ENCODE measurements around the gene OR51A7.
"Not testable (repeated sequence)": the region's sequence is repeated elsewhere in the genome, so short reads cannot be mapped to it uniquely, and the experiment has no call there.

OR51A7 gene

DNA sequence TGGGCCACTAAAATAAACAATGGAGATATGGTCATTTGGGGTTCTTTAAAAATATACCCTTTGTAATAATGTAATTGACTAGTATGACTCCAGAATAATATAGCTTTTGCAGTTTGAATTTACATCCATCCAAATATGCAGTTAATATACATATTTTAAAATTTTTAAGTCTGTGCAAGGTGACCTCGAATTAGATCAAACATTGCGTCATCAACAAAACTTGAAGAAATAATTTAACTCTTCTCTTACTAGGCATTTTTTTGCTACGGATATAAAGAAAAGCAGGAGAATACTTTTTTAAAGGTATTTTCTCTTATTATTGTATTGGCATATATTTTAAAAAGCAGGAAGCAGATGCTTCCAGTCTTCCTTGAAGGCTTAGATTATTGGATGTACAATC lies 33.2 kb downstream of the OR51A7 start:
- H4K91ac ChIP-seq (ENCODE audit: low read depth, low read length, poor library complexity), result no peak overlapping the region
- no peak overlapping the region for H3K4ac ChIP-seq (ENCODE audit: low read length)
- no peaks in the 10 kb centered on the region for H3K79me1 ChIP-seq (ENCODE audit: low read depth, low read length)
- no peak overlapping the region for H3K4me2 ChIP-seq (ENCODE audit: insufficient read depth, low read length, poor library complexity, severe bottlenecking)
- no peak overlapping the region for H2AK5ac ChIP-seq (ENCODE audit: low read depth, low read length)
- no peak overlapping the region for H2BK120ac ChIP-seq (ENCODE audit: low read depth, low read length)
- H3K27me3 ChIP-seq (ENCODE audit: control insufficient read depth in 3 of 3, insufficient read depth in 3 of 3, low read depth in 1 of 3, low read length in 3 of 3), result no peaks in the 10 kb centered on the region
- H3K9ac ChIP-seq (ENCODE audit: low read depth, low read length, poor library complexity), result no peak overlapping the region
- H3K14ac ChIP-seq (ENCODE audit: low read length), result no peak overlapping the region
- no peak overlapping the region for H2AFZ ChIP-seq (ENCODE audit: low read length)
- H3K18ac ChIP-seq (ENCODE audit: low read length), result no peak overlapping the region
- no peak overlapping the region for H4K8ac ChIP-seq (ENCODE audit: low read depth, low read length)
- no peak overlapping the region for H3K23ac ChIP-seq (ENCODE audit: low read depth, low read length, poor library complexity)
- no peak for DNase-seq (ENCODE audit: low spot score)
- no peaks in the 10 kb centered on the region for H3K4me1 ChIP-seq (ENCODE audit: control insufficient read depth in 2 of 2, insufficient read depth in 1 of 2, low read depth in 1 of 2, low read length in 2 of 2)
- no CpG with 5 or more reads among the region's 3 CpGs for WGBS, 2 donors (ENCODE audit: extremely low coverage in 2 of 2, insufficient read length in 2 of 2, insufficient replicate concordance in 1 of 2)
- H2BK15ac ChIP-seq (ENCODE audit: low read length), result no peak overlapping the region
- no peak overlapping the region for H2BK5ac ChIP-seq (ENCODE audit: low read length)
- no peak overlapping the region for H3K4me3 ChIP-seq (ENCODE audit: low read length in 2 of 2)
- no peaks in the 10 kb centered on the region for H3K36me3 ChIP-seq (replicated peaks in 1 of 2; ENCODE audit: control insufficient read depth in 2 of 2, insufficient read depth in 2 of 2, low read length in 2 of 2)
- no peaks in the 10 kb centered on the region for H3K9me3 ChIP-seq (replicated peaks in 1 of 2; ENCODE audit: control insufficient read depth in 2 of 2, insufficient read depth in 1 of 2, low read depth in 1 of 2, low read length in 2 of 2)
- H2BK12ac ChIP-seq (ENCODE audit: low read length), result no peak overlapping the region
- H3K27ac ChIP-seq (replicated peaks; ENCODE audit: low read length), result no peak overlapping the region

DNA sequence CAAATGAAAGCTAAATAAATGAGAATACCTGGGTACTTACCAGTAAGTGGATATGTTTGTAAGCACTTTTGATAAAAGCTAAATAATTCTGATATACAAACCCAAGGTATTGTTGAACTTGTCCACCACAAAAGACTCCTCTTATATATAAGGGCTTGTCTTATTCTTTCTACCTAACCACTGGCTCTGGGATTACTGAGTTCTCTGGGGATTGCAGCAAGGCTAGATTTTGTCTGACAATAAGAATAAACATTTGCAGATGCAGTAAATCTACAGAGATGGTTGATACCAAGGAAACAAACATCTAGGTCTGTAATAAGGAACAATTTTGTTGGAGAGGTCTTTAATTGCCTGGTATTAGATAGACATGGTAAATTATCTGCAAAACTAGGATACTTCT lies 43.9 kb downstream of the OR51A7 start, which contains the start of gene OR51A4:
Gene OR51A4, minus strand, starts transcription at position 101 of the 400 bp plus-strand sequence. CDS start 505 bp downstream, outside the sequence.
- DNase-seq (ENCODE audit: low spot score), result no peak
- H4K8ac ChIP-seq (ENCODE audit: low read depth, low read length), result no peak within 1 kb of the TSS
- H3K4ac ChIP-seq (ENCODE audit: low read length), result no peak within 1 kb of the TSS

DNA sequence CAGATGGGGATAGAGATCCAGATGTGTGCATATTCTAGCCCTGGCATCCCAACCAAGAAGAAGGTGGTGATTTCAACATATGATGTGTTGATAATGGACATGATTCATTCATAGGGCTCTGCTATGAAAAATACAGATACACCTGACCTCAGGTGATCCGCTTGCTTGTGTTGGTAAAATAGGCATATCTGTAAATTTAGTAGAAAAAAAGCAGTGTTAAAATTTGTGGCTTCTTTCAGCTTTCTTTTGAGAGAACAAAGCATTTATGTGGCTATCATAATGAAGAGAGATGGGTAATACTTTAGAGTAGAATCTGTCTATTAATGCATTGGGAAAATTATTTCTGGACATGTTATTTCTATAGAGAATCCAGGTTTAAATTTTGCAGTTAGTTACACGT lies 52.0 kb downstream of the OR51A7 start, which contains the start of gene OR51A2:
Gene OR51A2, minus strand, starts transcription at position 101 of the 400 bp plus-strand sequence. Its CDS starts 0 bp downstream, at position 101.
- H3K79me1 ChIP-seq (ENCODE audit: low read depth, low read length); H3K4me3 ChIP-seq (ENCODE audit: low read length in 2 of 2); H3K4ac ChIP-seq (ENCODE audit: low read length); H3K4me2 ChIP-seq (ENCODE audit: insufficient read depth, low read length, poor library complexity, severe bottlenecking); DNase-seq (ENCODE audit: low spot score); H3K36me3 ChIP-seq (replicated peaks in 1 of 2; ENCODE audit: control insufficient read depth in 2 of 2, insufficient read depth in 2 of 2, low read length in 2 of 2); H4K91ac ChIP-seq (ENCODE audit: low read depth, low read length, poor library complexity); H3K9ac ChIP-seq (ENCODE audit: low read depth, low read length, poor library complexity); H3K14ac ChIP-seq (ENCODE audit: low read length); H4K8ac ChIP-seq (ENCODE audit: low read depth, low read length); H2BK15ac ChIP-seq (ENCODE audit: low read length); H2BK120ac ChIP-seq (ENCODE audit: low read depth, low read length); H3K27me3 ChIP-seq (ENCODE audit: control insufficient read depth in 3 of 3, insufficient read depth in 3 of 3, low read depth in 1 of 3, low read length in 3 of 3); H3K9me3 ChIP-seq (replicated peaks in 1 of 2; ENCODE audit: control insufficient read depth in 2 of 2, insufficient read depth in 1 of 2, low read depth in 1 of 2, low read length in 2 of 2); H3K27ac ChIP-seq (replicated peaks; ENCODE audit: low read length); H3K4me1 ChIP-seq (ENCODE audit: control insufficient read depth in 2 of 2, insufficient read depth in 1 of 2, low read depth in 1 of 2, low read length in 2 of 2); H3K18ac ChIP-seq (ENCODE audit: low read length); H2AFZ ChIP-seq (ENCODE audit: low read length); H2AK5ac ChIP-seq (ENCODE audit: low read depth, low read length); H3K23ac ChIP-seq (ENCODE audit: low read depth, low read length, poor library complexity); H2BK12ac ChIP-seq (ENCODE audit: low read length); H2BK5ac ChIP-seq (ENCODE audit: low read length): not testable (repeated sequence)
- no CpG with 5 or more reads among the region's 2 CpGs for WGBS, 2 donors (ENCODE audit: extremely low coverage in 2 of 2, insufficient read length in 2 of 2, insufficient replicate concordance in 1 of 2)

More for the DNA sequence above, 43.9 kb downstream of the OR51A7 start, which contains the start of gene OR51A4:
- H3K27ac ChIP-seq (replicated peaks; ENCODE audit: low read length), result no peak within 1 kb of the TSS
- H3K4me3 ChIP-seq (ENCODE audit: low read length in 2 of 2), result no peak within 1 kb of the TSS
- no peak within 1 kb of the TSS for H3K9ac ChIP-seq (ENCODE audit: low read depth, low read length, poor library complexity)
- H3K14ac ChIP-seq (ENCODE audit: low read length), result no peak within 1 kb of the TSS
- no peak within 1 kb of the TSS for H2BK15ac ChIP-seq (ENCODE audit: low read length)
- no peaks in the 10 kb centered on the region for H3K79me1 ChIP-seq (ENCODE audit: low read depth, low read length)
- no peak within 1 kb of the TSS for H3K18ac ChIP-seq (ENCODE audit: low read length)
- H2BK120ac ChIP-seq (ENCODE audit: low read depth, low read length), result no peak within 1 kb of the TSS
- H3K4me2 ChIP-seq (ENCODE audit: insufficient read depth, low read length, poor library complexity, severe bottlenecking), result no peak within 1 kb of the TSS
- H2AFZ ChIP-seq (ENCODE audit: low read length), result no peak within 1 kb of the TSS
- H2AK5ac ChIP-seq (ENCODE audit: low read depth, low read length), result no peak within 1 kb of the TSS
- no peaks in the 10 kb centered on the region for H3K4me1 ChIP-seq (ENCODE audit: control insufficient read depth in 2 of 2, insufficient read depth in 1 of 2, low read depth in 1 of 2, low read length in 2 of 2)
- no peak within 1 kb of the TSS for H2BK12ac ChIP-seq (ENCODE audit: low read length)
- H3K9me3 ChIP-seq (replicated peaks in 1 of 2; ENCODE audit: control insufficient read depth in 2 of 2, insufficient read depth in 1 of 2, low read depth in 1 of 2, low read length in 2 of 2), result no peaks in the 10 kb centered on the region
- no peak within 1 kb of the TSS for H3K23ac ChIP-seq (ENCODE audit: low read depth, low read length, poor library complexity)
- H3K27me3 ChIP-seq (ENCODE audit: control insufficient read depth in 3 of 3, insufficient read depth in 3 of 3, low read depth in 1 of 3, low read length in 3 of 3), result no peaks in the 10 kb centered on the region
- no peak within 1 kb of the TSS for H2BK5ac ChIP-seq (ENCODE audit: low read length)
- H3K36me3 ChIP-seq (replicated peaks in 1 of 2; ENCODE audit: control insufficient read depth in 2 of 2, insufficient read depth in 2 of 2, low read length in 2 of 2), result no peaks in the 10 kb centered on the region
- H4K91ac ChIP-seq (ENCODE audit: low read depth, low read length, poor library complexity), result no peak within 1 kb of the TSS

DNA sequence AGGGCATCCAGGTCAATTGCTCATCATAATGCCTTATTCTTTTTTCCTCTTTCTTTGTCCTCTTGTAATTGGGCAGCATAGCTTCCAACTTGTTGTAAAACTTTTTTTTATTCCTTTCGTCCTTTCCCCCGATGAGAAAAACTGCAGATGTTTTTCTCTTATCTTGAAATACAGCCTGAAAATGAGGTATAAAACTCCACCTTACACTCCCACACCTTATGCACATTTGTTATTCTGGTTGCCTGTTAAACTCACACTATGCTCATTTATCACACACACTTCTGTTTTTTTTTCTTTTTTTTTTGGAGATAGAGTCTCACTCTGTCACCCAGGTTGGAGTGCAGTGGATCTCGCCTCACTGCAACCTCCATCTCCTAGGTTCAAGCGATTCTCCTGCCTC lies 53.8 kb downstream of the OR51A7 start:
- Histone ChIP-seq H3K9ac (ENCODE audit: low read depth, low read length, poor library complexity) (no peak overlapping the region), H2BK12ac (ENCODE audit: low read length) (no peak overlapping the region), H3K4me3 (ENCODE audit: low read length in 2 of 2) (no peak overlapping the region), H3K27me3 (ENCODE audit: control insufficient read depth in 3 of 3, insufficient read depth in 3 of 3, low read depth in 1 of 3, low read length in 3 of 3) (no peaks in the 10 kb centered on the region), H3K18ac (ENCODE audit: low read length) (no peak overlapping the region), H3K4ac (ENCODE audit: low read length) (no peak overlapping the region), H3K79me1 (ENCODE audit: low read depth, low read length) (no peaks in the 10 kb centered on the region), H3K14ac (ENCODE audit: low read length) (no peak overlapping the region), H3K23ac (ENCODE audit: low read depth, low read length, poor library complexity) (no peak overlapping the region), H2BK120ac (ENCODE audit: low read depth, low read length) (no peak overlapping the region), H2BK5ac (ENCODE audit: low read length) (no peak overlapping the region), H3K4me1 (ENCODE audit: control insufficient read depth in 2 of 2, insufficient read depth in 1 of 2, low read depth in 1 of 2, low read length in 2 of 2) (no peaks in the 10 kb centered on the region), H3K27ac (replicated peaks; ENCODE audit: low read length) (no peak overlapping the region), H4K91ac (ENCODE audit: low read depth, low read length, poor library complexity) (no peak overlapping the region), H2AFZ (ENCODE audit: low read length) (no peak overlapping the region), H2AK5ac (ENCODE audit: low read depth, low read length) (no peak overlapping the region), H2BK15ac (ENCODE audit: low read length) (no peak overlapping the region), H3K9me3 (replicated peaks in 1 of 2; ENCODE audit: control insufficient read depth in 2 of 2, insufficient read depth in 1 of 2, low read depth in 1 of 2, low read length in 2 of 2) (no peaks in the 10 kb centered on the region), H3K4me2 (ENCODE audit: insufficient read depth, low read length, poor library complexity, severe bottlenecking) (no peak overlapping the region), H3K36me3 (replicated peaks in 1 of 2; ENCODE audit: control insufficient read depth in 2 of 2, insufficient read depth in 2 of 2, low read length in 2 of 2) (no peaks in the 10 kb centered on the region), H4K8ac (ENCODE audit: low read depth, low read length) (no peak overlapping the region)
- DNase-seq (ENCODE audit: low spot score), result no peak
- no CpG with 5 or more reads among the region's 4 CpGs for WGBS, 2 donors (ENCODE audit: extremely low coverage in 2 of 2, insufficient read length in 2 of 2, insufficient replicate concordance in 1 of 2)
